Endothelial cell of umbilical vein (primary cell): ENCODE results near the gene KCNJ12. TPM values are rescaled to one million over a fixed set of nuclear protein-coding genes. Genes with fewer than 3 reads are reported as not detected.

Experiments
- BruUV-seq: library from RNA; stranded (reverse); fragments of 400-500 nt; replicated peaks from 2 replicates; lab custom pipeline; 2021; lab: Mats Ljungman, UMichigan
- CTCF ChIA-PET: fragments of 300-600, 350-600 bp; sonication (Branson Sonifier 250); formaldehyde crosslinking; loops from one replicate; lab custom pipeline; 2021; ENCODE audit warnings: antibody characterized with exemption, inconsistent platforms; lab: Charles Lee
- POLR2A ChIA-PET: fragments of 300-600, 350-600 bp; sonication (Branson Sonifier 250); formaldehyde crosslinking; loops from one replicate; lab custom pipeline; 2021; ENCODE audit warnings: antibody characterized with exemption, inconsistent platforms; lab: Charles Lee
- DNase-seq: peaks from one replicate; pipeline ENCODE4 v3.0.0-alpha.2; 2011; ENCODE audit warnings: low read depth, low spot score
- FAIRE-seq: peaks from 2 replicates; lab custom pipeline; 2011; peaks lifted over from hg19 to GRCh38; lab: Jason Lieb, UNC
- H2AFZ ChIP-seq: 2 replicates; pipeline ENCODE4 v1.6.0; 2012; ENCODE audit warnings: low read depth, low read length, control low read depth, inconsistent platforms
- H3K27ac ChIP-seq: 2 replicates; pipeline ENCODE4 v1.5.1; 2011; ENCODE audit warnings: low read depth, mild to moderate bottlenecking, control low read depth, low read length, moderate library complexity; ENCODE audit not compliant: insufficient read depth
- H3K27me3 ChIP-seq, 2 experiments: 2 replicates each; pipeline versions ENCODE4 v1.6.0 to v1.6.1; 2011; ENCODE audit warnings: low read length in 2 of 2, mixed read lengths in 1 of 2; ENCODE audit not compliant: control insufficient read depth in 2 of 2, insufficient read depth in 2 of 2
- H3K36me3 ChIP-seq, 2 experiments: 2 replicates in 1 of 2; 3 replicates in 1 of 2; pipeline ENCODE4 v1.5.1; 2011; ENCODE audit warnings: low read length in 2 of 2, mild to moderate bottlenecking in 1 of 2, moderate library complexity in 1 of 2; ENCODE audit not compliant: control insufficient read depth in 2 of 2, insufficient read depth in 2 of 2; ENCODE audit errors: extremely low read depth in 1 of 2
- H3K4me1 ChIP-seq: 3 replicates; pipeline ENCODE4 v1.5.1; 2011; ENCODE audit warnings: mild to moderate bottlenecking, low read length; ENCODE audit not compliant: control insufficient read depth, insufficient read depth; ENCODE audit errors: extremely low read depth
- H3K4me2 ChIP-seq: 2 replicates; pipeline ENCODE4 v1.6.1; 2011; ENCODE audit warnings: low read length, control low read depth, mixed read lengths; ENCODE audit not compliant: insufficient read depth
- H3K4me3 ChIP-seq, 3 experiments: fragments of 200-600 bp in 1 of 3; sonication (generic), shearing (Covaris generic) in 1 of 3; replicated peaks in 1 of 3; 2 replicates each; pipeline ENCODE4 v1.5.1; 2011 to 2016; ENCODE audit warnings: control low read depth in 3 of 3, low read length in 3 of 3, mild to moderate bottlenecking in 2 of 3, inconsistent platforms in 1 of 3, low read depth in 1 of 3, moderate library complexity in 1 of 3; ENCODE audit not compliant: insufficient read depth in 1 of 3
- H3K79me2 ChIP-seq: 2 replicates; pipeline ENCODE4 v1.6.0; 2012; ENCODE audit warnings: low read length, inconsistent platforms; ENCODE audit not compliant: control insufficient read depth, insufficient read depth
- H3K9ac ChIP-seq: replicated peaks from 2 replicates; pipeline ENCODE3; 2011; ENCODE audit warnings: low read length, control low read depth; ENCODE audit not compliant: insufficient read depth; ENCODE audit errors: extremely low read depth
- H3K9me1 ChIP-seq: replicated peaks from 3 replicates; pipeline ENCODE4 v1.6.0; 2011; ENCODE audit warnings: mild to moderate bottlenecking, low read length; ENCODE audit not compliant: control insufficient read depth, insufficient read depth; ENCODE audit errors: extremely low read depth
- H3K9me3 ChIP-seq: replicated peaks from 2 replicates; pipeline ENCODE4 v1.5.1; 2012; ENCODE audit warnings: low read length, inconsistent platforms; ENCODE audit not compliant: control insufficient read depth, insufficient read depth
- H4K20me1 ChIP-seq: replicated peaks from 2 replicates; pipeline ENCODE3; 2011; ENCODE audit warnings: mild to moderate bottlenecking, low read length; ENCODE audit not compliant: control insufficient read depth, insufficient read depth; ENCODE audit errors: extremely low read depth
- CTCF ChIP-seq, 2 donors: IDR thresholded peaks; 1 replicate in 1 of 2; 2 replicates in 1 of 2; pipeline ENCODE4 v1.5.1; 2011; ENCODE audit warnings: low read length in 2 of 2, mild to moderate bottlenecking in 2 of 2, moderate library complexity in 2 of 2, control low read depth in 1 of 2, inconsistent platforms in 1 of 2, low read depth in 1 of 2; ENCODE audit not compliant: insufficient read depth in 1 of 2; ENCODE audit errors: extremely low read depth in 1 of 2
- JUN ChIP-seq: IDR thresholded peaks from 2 replicates; pipeline ENCODE4 v1.6.1; 2011; ENCODE audit warnings: borderline replicate concordance, low read depth; ENCODE audit not compliant: insufficient read length, insufficient read depth
- POLR2A ChIP-seq: IDR thresholded peaks from 2 replicates; pipeline ENCODE4 v1.6.1; 2012; ENCODE audit warnings: low read depth, mild to moderate bottlenecking, control low read depth, low read length
- POLR2AphosphoS5 ChIP-seq: IDR thresholded peaks from 2 replicates; pipeline ENCODE4 v1.6.1; 2012; ENCODE audit warnings: low read depth, mild to moderate bottlenecking, control low read depth, low read length, moderate library complexity; ENCODE audit not compliant: insufficient read depth
- dilution Hi-C: fragments of 300-500 bp; cut with MboI; formaldehyde crosslinking; loops from one replicate; pipeline ENCODE4 v1.15.0; 2019; ENCODE audit warnings: low sequenced_read_pairs; ENCODE audit not compliant: extremely low pct_ligation_motif_present
- intact Hi-C: fragments of 100-400 bp; cut with micrococcal nuclease; formaldehyde crosslinking; loops from one replicate; pipeline ENCODE4 v1.10.0; 2022
- polyA plus RNA-seq, 4 experiments: library from polyadenylated mRNA; depleted of rRNA in 3 of 4; stranded (reverse) in 3 of 4; unstranded in 1 of 4; fragments of >200 nt; gene quantifications; 2 replicates each; pipeline versions ENCODE4 v1.2.1 to v1.2.3, GENCODE V29; 2011 to 2012; ENCODE audit warnings: missing spikeins in 1 of 4
- total RNA-seq: library from RNA; stranded (reverse); gene quantifications from 2 replicates; pipeline ENCODE4 v1.2.3, GENCODE V29; 2021
- TF ChIP-seq, protein P1 (sequence below): IDR thresholded peaks from 2 replicates; pipeline ENCODE4 v1.6.1; 2011; ENCODE audit not compliant: insufficient read depth, insufficient read length

KCNJ12 gene
- total and polyA plus RNA-seq, 2 donors (not counting 3 experiments of a cell fraction or from before 2014, with no cell fraction given) = 0.19 to 0.44 TPM

GRCh38 chr17:21371511-21372081, 4.6 kb upstream of the KCNJ12 start:
- Histone ChIP-seq H3K36me3 (no peaks in the 10 kb centered on the region), H3K9ac (no peak overlapping the region), H3K27me3 (peaks cover 0 to 6% of the 10 kb centered on the region in 2 experiments), H2AFZ (no peak overlapping the region), H3K27ac (no peak overlapping the region), H3K9me3 (no peaks in the 10 kb centered on the region), H3K79me2 (no peaks in the 10 kb centered on the region), H3K4me2 (no peak overlapping the region), H4K20me1 (no peaks in the 10 kb centered on the region), H3K9me1 (no peaks in the 10 kb centered on the region), H3K4me1 (no peaks in the 10 kb centered on the region), H3K4me3 (no peak overlapping the region)
- ChIA-PET CTCF (no interaction called here), POLR2A (no interaction called here)
- FAIRE-seq = no peak
- dilution Hi-C loops (no loop called here), intact Hi-C loops (no loop called here)
- DNase-seq = no peak
- TF ChIP-seq POLR2A (no peak), POLR2AphosphoS5 (no peak), JUN (no peak), CTCF (IDR thresholded peaks at IDR 0.05; ENCODE audit: extremely low read depth in 1 of 2, insufficient read depth in 1 of 2, low read depth in 1 of 2, low read length in 2 of 2) (no peak)
- no TSS peak for BruUV-seq

DNA sequence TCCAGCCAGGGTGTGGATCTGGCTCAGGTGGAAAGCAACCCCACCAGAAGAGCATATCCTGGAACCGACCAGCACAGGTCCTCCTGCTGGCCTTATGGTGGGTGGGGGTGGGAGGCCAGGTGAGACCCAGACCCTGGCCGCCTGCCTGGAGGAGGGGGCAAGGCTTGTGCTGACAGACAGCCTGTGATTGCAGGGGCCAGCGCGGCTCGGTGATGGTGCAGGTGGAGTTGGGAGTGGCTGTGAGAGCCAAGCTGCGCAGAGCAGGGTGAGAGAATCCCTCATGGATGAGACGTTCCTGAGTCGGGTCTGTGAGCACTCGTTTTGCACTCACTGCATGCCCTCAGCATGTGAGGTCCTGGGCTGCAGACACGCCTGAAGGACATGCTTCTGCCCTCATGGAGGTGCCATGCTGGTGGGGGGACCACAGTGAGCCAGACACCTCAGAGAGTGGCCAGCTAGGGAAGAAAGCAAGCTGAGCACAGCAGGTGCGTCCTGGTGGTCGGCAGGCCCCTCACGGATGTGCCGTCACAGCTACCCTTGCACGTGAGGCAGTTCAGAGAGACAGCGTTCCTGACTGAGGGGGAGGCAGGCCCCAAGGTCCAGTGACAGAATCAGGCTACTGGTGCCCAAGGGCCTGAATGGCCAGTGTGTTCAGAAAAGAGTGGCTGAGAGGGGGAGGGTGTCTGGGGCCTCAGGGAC, 3.8 kb upstream of the KCNJ12 start:
- BruUV-seq = no TSS peak
- CTCF ChIA-PET = interaction anchor here (0.9 kb wide), 1 partner anchor 85 kb away, joined by 4 read pairs; no protein-coding TSS in a partner anchor
- H3K4me3 ChIP-seq = no peak overlapping the region
- H3K27ac ChIP-seq = no peak overlapping the region
- H3K4me2 ChIP-seq = no peak overlapping the region
- H3K9me3 ChIP-seq = no peaks in the 10 kb centered on the region
- H3K4me1 ChIP-seq = peaks cover 6% of the 10 kb centered on the region
- no peaks in the 10 kb centered on the region for H3K9me1 ChIP-seq
- no peaks in the 10 kb centered on the region for H3K36me3 ChIP-seq
- no peak overlapping the region for H3K9ac ChIP-seq
- no peaks in the 10 kb centered on the region for H3K79me2 ChIP-seq
- no peak overlapping the region for H2AFZ ChIP-seq
- dilution Hi-C loops = no loop called here
- TF ChIP-seq JUN = no peak
- no peak for TF ChIP-seq POLR2A
- no peak for TF ChIP-seq POLR2AphosphoS5
- TF ChIP-seq, protein P1, sequence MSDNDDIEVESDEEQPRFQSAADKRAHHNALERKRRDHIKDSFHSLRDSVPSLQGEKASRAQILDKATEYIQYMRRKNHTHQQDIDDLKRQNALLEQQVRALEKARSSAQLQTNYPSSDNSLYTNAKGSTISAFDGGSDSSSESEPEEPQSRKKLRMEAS = no peak
- H4K20me1 ChIP-seq = no peaks in the 10 kb centered on the region
- peaks cover 2 to 6% of the 10 kb centered on the region in 2 experiments for H3K27me3 ChIP-seq
- intact Hi-C loops = no loop called here
- FAIRE-seq (no peak), DNase-seq (no peak)
- POLR2A ChIA-PET = no interaction called here
